ENCODE data around the gene DYRK1B.
"Not testable (repeated sequence)": the region's sequence is repeated elsewhere in the genome, so short reads cannot be mapped to it uniquely, and the experiment has no call there.

Gene DYRK1B

DNA sequence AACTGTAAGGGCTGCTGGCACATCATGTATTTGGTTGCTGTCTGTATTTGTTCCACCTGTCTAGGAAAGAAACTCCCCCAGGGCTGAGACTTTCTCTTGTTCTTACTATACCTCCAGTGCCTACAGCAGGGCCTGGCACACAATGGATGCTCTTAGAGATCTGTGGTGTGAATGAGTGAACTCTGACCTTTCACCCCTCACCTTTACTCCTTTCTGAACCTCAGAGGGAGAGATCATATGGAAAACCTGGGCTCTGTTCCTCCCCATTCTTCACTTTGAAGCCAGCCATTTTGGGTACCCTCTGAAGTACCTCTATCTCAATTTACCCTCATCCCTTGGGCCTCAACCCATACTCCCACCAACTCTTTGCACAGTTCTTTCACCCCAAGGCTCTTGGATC is 3.1 kb downstream of the DYRK1B start:
- no peak for DNase-seq (ENCODE audit: low read depth in 2 of 2)

DNA sequence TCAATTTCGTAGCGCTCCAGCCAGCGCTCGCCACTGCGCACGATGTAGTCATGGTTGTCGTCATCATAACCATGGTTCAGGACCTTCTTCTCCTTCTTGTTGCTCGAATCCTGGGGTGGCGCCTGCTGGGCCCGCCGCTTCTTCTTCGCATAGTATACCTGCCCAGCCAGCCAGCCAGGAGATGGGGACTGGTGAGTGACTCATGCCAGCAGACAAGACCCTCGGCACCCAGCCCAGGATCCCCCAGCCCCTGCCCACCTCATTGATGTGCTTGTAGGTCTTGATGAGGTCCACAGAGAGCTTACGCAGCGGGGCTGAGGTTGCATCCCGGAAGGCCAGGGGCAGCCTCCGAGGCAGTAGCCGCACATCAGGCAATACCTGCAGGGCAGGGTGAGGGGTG is 3.6 kb downstream of the DYRK1B start:
- no peak for DNase-seq (ENCODE audit: low read depth in 2 of 2)

DNA sequence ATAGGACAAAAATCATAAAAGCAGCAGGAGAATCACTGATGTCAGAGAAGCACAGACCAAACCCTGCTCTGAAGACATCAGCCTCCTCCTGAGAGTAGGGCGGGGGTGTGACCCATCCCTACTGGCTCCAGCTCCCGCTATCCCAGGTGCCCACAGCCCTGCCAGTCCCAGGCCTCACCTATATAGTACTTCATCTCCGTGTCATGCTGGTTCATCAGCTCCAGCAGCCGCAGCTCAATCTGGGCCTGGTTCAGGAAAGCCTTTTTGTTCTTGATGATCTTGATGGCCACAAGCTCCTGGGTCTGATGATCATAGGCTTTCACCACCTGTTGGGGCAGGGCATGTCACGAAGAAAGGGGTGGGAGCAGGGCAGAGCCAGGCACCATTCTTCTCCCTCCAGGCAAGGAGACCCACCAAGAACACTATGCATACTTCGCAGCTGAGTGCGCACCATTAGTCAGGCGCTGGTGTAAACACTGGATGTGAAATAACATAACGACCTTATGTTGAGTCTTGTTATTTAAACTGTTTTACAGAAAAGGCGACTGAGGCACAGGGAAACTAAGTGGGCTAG is 4.2 kb downstream of the DYRK1B start:
- no peak for DNase-seq (ENCODE audit: low read depth in 2 of 2)

DNA sequence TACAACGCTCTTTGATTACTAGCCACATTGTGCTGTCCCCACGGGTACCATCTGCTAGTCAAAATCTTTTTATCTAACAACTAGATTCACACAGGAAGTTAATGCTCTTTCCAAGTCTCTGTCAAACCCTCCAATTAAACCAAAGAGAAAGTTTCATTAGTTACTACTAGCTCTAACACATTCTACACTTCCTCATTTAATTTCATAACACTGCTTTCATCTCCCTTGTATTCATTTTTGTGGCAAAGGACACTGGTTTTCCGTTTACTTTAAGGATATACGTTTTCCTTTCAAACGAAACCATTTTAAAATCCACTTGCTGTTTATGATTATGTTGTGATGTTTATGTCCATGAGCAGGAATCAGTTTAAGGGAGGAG is 5.3 kb downstream of the DYRK1B start:
- no peak for DNase-seq (ENCODE audit: low read depth in 2 of 2)

DNA sequence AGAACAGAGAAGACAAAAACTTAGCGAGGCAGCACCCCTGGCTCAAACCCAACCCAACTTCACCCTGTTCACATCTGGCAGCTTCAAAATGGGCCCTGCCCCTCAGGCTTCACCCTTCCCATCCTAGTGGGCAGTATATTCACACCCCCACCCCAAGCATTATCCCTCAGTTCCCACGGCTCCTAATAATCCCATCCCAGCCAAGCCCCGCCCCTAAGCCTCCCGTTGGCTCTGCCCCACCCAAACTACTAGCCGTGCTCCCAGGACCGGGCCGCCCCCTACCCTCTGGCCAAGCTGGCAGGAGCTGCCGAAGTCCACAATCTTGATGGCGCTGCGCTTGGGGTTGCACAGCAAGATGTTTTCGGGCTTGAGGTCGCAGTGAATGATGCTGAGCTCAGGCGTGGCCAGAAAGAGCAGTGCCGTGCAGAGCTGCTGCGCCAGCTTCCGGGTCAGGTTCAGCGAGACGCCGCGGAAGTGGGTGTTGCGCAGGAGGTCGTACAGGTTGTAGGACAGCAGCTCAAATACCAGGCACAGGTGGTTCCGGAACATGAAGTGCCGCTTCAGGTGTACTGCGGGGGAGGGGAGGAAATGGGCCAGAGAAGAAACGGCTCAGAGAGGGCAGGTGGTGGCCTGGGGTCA is 5.8 kb downstream of the DYRK1B start:
- no peak for DNase-seq (ENCODE audit: low read depth in 2 of 2)

DNA sequence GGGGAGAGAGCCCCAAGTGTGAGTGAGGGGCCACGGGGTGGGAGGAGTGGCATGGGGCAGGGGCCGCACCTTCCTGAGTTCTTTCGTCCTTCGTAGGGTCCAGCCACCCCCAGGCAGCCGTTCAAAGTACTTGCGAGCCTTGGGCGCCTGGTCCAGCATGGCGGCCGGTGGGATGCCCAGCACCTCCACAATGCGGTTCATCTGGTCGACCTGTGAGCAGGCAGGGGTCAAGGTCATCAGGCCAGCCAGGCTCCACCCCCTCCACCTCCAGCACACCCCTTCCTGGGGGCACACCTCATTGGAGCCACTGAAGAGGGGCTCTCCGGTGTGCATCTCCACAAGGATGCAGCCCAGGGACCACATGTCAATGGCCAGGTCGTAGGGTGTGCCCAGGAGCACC is 6.7 kb downstream of the DYRK1B start:
- DNase-seq (ENCODE audit: low read depth in 2 of 2): no peak

DNA sequence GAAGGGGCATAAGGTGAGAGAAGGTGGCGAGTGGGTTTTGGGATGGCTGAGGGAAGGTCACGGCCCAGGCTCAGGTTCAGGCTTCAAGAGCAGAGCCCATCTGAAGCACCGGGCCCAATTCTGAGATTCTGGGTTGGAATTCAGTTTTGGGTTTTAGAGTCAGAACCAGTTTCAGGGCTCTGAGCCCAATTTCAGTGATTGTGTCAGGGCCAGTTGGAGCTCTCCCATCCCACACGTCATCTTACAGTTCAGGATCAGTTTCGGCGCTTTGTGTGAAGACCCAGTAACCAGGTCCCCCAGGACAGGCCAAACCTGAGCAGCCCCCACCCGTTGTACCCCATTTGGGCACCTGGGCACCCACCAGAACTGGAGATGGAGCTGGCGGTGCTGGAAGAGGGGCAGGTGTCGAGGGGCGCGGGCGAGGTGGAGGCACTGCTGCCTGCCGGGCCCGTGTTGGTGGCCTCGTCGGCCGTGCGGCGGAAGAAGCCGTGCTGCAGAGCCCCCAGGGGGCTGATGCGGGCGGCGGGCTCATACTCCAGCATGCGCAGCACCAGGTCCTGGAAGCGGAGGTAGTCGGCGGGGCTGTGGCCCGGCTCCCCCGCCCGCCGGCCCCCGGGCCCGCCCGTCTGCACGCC is 7.5 kb downstream of the DYRK1B start:
- DNase-seq (ENCODE audit: low read depth in 2 of 2): no peak

DNA sequence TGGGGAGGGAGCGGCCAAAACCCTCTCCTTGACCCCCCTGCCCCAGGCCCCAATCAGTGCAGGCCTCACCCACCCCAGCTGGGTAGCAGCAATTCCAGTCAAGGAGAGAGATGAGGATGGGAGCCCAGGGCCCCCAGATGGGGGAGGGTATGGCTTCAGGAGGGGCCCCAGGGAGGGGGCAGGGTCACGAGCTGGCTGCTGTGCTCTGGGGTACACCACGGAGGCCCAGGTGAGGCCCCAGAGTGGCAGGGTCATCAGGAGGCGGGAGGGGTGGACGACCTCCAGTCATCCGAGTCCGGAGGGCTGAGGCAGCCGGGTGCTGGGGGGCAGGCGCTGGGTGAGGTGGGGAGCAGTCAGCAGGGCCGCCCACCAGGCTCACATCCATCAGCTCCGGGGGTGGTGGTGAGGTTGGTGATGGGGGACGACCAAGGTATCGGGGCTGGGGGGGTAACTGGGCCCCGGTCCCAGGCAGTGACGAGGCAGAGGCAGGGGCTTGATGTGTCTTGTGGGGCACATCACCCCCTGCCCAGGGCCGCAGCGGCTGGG is 8.4 kb downstream of the DYRK1B start:
- DNase-seq (ENCODE audit: low read depth in 2 of 2): no peak

DNA sequence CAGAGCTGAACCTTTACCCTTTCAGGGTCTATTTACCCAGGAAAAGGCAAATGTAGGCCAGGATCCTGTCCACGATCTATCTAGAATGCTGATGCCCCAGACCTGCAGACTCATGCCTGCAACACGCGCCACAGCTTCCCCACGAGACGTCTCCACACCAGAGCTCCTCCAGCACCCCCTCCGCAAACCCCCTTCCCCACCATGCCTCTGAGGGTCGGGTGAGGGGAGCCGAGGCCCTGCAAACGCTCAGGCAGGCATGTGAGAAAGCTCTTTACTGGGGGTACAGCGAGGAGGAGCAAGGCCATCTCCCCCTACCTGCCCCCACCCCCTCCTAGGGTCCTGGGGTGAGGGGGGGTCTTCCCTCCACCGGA is 8.9 kb downstream of the DYRK1B start:
- DNase-seq (ENCODE audit: low read depth in 2 of 2): no peak

DNA sequence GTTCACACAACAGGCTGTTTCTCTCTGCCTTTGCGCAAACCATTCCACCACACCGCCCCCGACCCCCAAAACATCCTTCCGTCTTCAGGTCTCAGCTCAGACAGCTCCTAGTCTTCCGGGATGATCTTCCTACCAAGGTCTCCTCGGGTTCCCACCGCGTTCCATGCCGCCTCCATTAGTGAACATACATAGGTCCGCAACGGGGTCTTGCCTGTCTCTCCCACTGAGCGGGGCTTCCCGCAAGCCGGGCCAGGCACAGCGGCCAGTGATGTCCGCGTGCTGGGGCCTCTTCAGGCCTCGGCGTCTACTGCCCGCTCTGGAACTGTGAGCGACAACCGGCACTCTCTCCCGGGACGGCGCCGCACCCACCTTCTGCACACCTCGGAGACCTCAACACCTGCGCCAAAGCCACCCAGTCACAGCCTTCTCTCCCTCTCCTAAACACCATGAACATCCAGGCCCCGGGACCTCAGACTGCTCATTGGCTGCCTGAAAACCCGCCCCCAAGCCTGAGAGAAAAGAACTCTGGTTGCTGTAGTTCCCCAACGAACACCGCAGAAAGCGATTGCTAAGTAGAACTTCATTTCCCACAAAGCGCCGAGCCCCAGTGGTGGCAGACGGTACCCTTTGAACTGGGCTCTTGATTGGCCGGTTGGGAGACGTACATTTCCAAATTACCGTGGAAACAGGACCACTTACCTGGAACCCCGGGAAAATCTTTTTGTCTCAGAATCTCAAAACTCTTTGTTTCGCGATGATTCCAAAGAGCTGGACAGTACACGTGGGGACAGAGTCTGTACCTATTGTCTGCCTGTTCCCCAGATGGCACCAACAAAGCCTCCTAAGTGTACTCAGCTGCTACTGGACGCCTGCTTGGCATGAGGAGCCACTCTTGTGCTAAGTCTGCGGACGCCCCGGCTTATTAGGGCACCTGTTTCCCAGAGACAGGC is 9.5 kb downstream of the DYRK1B start:
- DNase-seq (ENCODE audit: low read depth in 2 of 2): peak; percentile 56 to 76

DNA sequence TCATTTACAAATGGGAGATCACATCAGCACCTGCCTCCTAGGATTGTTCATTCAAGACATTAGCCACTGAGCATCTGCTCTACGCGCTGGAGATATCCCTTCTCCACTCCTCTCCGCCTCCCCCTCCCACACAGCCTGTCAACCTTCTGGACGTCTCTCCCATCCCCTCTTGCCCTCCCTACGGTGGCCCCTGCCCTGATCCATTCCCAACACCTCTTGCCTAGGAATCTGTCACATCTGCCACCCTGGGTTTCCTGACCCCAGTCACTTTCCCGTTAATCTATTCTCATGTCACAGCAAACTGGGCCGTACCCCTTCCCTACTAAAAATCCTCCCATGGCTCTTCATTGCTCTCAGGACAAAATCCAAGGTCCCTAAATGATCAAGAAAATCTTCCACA is 10.3 kb downstream of the DYRK1B start:
- no peak for DNase-seq (ENCODE audit: low read depth in 2 of 2)

DNA sequence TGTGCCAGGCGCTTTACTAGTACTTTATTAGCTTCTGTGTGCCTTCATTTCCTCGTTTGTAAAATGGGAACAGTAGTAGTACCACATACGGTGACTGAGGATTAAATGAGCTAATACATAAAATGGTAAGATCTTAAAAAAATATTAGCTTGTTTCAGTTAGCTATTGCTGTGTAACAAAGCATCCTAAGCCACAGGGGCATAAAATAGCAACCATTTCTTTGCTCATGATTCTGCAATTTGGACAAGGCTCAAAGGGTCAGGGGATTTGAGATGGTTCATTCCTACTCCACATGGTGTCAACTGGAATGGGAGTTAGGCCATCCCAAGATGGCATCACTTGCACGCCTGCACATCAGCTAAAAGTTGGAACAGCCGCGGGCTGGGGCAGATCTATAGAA is 13.3 kb downstream of the DYRK1B start:
- DNase-seq (ENCODE audit: low read depth in 2 of 2): no peak

DNA sequence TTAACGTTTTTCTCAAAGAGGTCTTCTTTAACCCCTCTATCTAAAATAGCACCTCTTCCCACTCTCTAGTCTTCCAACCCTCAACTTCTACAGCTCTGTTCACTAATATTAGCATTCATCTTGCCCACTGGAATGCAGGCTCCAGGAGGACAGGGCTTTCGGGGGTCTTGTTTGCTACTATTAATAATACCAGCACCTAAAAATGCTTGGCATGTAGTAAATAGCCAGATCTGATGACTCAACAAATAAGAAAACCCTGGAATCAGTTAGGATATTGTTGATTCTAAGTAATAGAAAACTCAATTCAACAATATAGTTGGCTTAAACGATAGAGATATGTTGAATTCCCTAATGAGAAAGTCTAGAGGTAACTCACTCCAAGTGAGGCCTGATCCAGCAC is 14.2 kb downstream of the DYRK1B start:
- no peak for DNase-seq (ENCODE audit: low read depth in 2 of 2)

DNA sequence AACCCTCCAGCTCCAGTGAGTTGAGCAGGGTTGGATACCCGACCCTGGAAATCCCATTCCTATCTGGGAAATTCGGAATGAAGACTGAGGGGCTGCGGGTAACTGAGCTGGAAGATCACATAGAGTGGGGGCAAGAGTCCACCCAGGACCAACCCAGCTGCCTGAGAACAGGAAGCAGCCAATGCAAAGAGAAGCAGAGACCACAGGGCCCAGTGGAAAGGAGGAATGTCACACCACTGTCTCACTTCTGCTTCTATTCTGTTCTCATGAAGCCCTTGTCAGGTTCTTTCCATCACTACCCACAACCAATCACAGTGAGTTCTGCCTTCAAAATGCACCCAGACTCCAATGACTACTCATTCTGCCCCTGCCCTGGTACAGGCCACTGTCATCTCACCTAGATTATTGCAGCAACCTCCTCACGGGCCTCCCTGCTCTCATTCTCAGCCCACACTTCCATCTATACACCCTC is 15.3 kb downstream of the DYRK1B start:
- no peak for DNase-seq (ENCODE audit: low read depth in 2 of 2)

DNA sequence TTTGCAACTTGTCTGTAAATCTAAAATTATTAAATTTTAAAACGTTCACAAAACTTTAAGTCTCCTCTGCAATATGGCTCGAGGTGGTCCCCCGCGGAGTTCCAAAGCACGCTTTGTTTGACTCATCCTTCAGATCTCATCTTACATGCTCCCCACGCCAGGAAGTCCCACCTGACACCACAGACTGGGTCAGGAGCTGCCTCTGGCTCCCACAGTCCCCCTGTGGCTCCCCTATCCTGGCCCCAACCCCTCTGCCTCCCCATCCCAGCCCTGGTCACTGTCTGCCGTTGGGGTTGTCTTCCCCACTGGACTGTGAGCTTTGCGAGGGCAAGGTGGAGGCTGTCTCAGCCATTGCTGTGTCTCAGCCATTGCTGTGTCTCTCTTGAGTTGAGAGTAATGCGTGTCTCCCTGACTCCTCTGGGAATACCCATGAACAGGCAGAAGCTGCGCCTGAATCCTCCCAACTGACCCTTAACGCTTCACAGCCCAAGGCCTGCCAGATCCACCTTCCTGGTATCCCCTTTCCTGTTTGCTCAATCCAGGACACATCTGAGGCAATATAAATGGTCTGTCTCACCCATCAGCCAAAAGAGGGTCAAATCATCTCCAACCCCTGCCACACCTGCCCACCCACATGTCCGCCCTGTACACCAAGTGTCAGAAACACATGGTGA is 15.9 kb downstream of the DYRK1B start:
- DNase-seq (ENCODE audit: low read depth in 2 of 2): no peak

DNA sequence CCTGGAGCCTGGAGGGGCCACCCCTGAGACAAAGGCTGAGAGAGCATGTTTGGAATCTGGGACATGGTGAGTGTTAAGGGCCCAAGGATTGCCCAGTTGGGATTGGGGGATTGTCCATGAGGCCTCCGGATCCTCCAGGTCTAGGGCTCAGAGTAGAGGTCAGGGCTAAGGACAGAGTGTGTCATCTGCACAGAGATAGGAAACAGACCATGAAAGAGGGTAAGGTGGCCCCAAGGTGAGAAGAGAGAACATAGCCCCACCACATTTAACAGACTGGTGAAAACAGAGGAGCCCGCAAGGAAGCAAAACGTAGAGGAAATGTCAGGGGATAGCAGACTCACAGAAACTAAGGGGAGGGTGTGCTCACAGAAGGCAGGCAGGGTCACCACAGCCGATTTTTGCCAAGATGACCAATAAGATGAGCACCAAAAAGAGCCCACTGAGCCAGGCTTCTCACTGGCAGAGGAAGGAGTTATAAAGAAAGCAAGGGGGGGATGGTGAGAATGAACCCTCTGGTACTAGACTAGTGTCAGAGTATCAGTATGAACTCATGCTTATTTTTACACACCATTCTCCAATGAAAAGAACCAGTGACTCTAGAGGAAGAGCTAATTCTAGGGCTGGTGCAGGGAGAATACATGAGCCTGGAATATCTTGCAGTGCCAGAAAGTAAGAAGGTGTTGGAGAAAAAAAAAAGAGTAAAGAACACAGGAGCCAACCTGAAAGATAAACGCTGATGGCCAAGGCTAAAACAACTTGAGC is 17.5 kb downstream of the DYRK1B start:
- DNase-seq (ENCODE audit: low read depth in 2 of 2): no peak

DNA sequence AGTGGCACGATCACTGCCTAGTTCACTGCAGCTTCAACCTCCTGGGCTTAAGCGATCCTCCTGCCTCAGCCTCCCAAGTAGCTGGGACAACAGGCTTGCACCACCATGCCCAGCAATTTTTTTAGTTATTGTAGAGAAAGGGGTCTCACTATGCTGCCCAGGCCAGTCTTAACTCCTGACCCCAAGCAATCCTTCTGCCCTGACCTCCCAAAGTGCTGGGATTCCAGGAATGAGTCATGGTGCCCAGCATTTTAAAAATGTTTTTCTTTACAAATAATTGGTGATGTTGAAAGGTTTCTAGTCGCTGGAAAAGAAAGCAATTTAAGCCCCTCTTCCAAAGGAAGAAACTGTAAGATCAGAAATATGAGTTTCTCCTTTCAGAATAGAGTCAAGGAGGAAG is 19.4 kb downstream of the DYRK1B start:
- no peak for DNase-seq (ENCODE audit: low read depth in 2 of 2)

DNA sequence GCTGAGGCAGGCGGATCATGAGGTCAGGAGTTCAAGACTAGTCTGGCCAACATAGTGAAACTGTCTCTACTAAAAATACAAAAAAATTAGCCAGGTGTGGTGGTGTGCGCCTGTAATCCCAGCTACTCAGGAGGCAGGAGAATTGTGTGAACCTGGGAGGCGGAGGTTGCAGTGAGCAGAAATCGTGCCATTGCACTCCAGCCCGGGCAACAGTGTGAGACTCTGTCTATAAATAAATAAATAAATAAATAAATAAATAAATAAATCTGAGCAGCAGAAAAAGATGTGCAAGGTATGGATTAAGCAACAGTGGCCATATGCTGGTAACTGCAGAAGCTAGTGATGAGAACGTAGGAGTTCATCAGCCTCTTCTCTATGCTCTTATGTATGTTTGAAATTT is 19.9 kb downstream of the DYRK1B start:
- not testable (repeated sequence) for DNase-seq (ENCODE audit: low read depth in 2 of 2)

DNA sequence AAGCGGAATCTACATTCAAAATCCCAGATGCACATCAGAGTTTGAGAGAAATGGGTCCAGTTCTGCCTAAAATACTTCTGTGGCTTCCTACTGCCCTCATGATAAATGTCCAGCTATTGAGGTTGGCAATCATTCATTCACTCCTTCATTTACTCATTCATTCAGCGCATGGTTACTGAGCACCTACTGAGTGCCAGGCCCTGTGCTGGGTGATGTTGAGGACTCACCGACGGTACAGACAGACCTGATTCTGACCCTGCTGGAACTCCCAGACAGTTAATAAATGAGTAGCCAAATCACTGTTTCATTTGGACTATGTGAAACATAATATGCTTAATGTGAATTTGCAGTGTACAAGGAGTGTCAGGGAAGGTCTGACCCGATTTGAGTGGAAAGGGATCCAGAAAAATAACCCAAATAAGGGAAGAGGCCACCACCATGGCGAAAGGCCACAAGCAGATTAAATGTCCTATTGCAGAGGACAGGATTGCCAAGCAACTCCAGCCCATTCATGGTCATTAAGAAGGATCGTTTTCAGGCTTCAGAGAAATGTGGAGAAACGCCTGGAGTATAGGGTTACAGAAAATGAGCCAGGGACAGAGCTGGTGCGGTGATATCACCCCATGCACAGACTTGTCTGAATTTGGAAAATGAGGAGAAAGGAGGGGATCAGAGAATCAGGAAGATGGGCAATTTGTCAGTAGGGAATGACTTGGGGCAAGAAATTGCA is 20.5 kb downstream of the DYRK1B start:
- no peak for DNase-seq (ENCODE audit: low read depth in 2 of 2)

DNA sequence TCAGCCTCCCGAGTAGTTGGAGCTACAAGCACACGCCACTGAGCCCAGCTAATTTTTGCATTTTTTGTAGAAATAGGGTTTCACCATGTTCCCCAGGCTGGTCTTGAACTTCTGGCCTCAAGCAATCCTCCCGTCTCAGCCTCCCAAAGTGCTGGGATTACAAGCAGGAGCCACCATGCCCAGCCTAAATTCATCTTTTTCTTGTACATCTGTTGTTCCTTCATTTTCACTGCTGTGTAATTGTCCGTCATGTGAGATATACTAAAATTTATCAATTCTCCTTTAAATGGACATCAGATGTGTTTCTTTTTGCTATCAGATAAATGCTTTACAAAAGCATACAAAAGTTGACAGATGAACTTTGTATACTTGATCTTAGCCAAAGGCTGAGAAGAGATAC is 22.9 kb downstream of the DYRK1B start:
- DNase-seq (ENCODE audit: low read depth in 2 of 2): no peak

Data from stimulated activated CD8-positive, alpha-beta memory T cell treated with anti-CD3 and anti-CD28 coated beads, Interleukin-15, amount 100 ng/mL, for 4 hours (primary cell).